Measurements from ENCODE around the gene THAP7.
"Not testable (repeated sequence)": the region's sequence is repeated elsewhere in the genome, so short reads cannot be mapped to it uniquely, and the experiment has no call there.

THAP7 gene

DNA sequence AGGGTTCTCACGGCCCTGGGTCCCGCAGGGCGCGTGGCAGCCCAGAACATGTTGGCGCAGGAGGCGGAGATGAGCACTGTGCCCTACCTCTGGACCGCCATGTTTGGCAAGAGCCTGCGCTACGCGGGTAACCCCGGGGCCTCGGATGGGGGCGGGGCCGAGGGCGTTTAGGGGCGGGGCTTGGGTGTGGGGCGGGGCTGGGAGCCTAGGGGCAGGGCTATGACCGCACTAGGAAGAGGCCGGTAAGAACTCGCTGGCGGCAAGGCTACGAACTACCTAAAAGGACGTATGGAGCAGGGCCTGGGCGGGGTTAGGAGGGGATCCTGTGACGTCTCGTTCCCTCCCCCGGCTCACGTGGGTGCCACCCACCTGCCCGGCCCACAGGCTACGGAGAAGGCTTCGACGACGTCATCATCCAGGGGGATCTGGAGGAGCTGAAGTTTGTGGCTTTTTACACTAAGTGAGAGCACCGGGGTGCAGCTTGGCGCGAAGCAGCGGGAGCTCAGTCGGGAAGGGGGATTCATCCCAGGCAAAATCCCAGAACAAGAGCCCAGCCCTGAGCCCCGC lies 22.6 kb downstream of the THAP7 start:
- Histone ChIP-seq H3K36me3 (ENCODE audit: insufficient read depth, low read length) (peaks cover 5% of the 10 kb centered on the region; the same call in 1 of the 2 replicates), H3K9ac (ENCODE audit: low read depth, low read length) (peak overlapping the region; percentile 45), H3K9me3 (ENCODE audit: insufficient read depth, low read depth, low read length) (peaks cover 9% of the 10 kb centered on the region), H3K27me3 (ENCODE audit: insufficient read depth, low read length) (peaks cover 17% of the 10 kb centered on the region), H3K4me1 (ENCODE audit: insufficient read depth, low read length) (peaks cover 14% of the 10 kb centered on the region), H3K4me3 (ENCODE audit: low read length) (peak overlapping the region; percentile 52), H3K27ac (ENCODE audit: low read depth, low read length) (peak overlapping the region; percentile 46; the same call in 1 of the 2 replicates)
- 16% methylated on average over 39 of the region's 39 CpGs for WGBS

DNA sequence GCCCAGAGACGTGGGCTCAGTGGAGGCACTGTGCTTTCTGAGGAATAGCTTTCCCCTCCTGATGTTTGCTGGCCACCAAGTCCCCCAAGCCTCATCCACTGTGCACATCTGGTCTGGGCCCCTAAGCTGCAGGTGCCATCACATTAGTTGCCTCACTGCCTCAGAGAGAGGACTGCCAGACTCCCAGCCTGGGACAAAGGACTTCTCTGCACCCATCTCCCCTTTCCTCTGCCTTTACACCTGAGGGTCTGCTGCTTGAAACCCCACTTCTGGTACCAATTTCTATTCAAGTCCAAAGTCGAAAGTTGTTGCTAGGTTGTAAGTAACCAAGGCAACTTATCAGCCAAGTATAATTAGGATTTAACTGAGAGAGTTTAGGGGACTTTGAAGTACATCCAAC lies 23.5 kb downstream of the THAP7 start:
- 90% methylated on average over 2 of the region's 2 CpGs for WGBS
- H3K27me3 ChIP-seq (ENCODE audit: insufficient read depth, low read length), result peaks cover 17% of the 10 kb centered on the region
- H3K4me1 ChIP-seq (ENCODE audit: insufficient read depth, low read length), result peaks cover 14% of the 10 kb centered on the region
- no peak overlapping the region for H3K4me3 ChIP-seq (ENCODE audit: low read length)
- H3K9me3 ChIP-seq (ENCODE audit: insufficient read depth, low read depth, low read length), result peaks cover 9% of the 10 kb centered on the region
- no peaks in the 10 kb centered on the region for H3K36me3 ChIP-seq (ENCODE audit: insufficient read depth, low read length)
- no peak overlapping the region for H3K27ac ChIP-seq (ENCODE audit: low read depth, low read length)
- H3K9ac ChIP-seq (ENCODE audit: low read depth, low read length), result no peak overlapping the region

DNA sequence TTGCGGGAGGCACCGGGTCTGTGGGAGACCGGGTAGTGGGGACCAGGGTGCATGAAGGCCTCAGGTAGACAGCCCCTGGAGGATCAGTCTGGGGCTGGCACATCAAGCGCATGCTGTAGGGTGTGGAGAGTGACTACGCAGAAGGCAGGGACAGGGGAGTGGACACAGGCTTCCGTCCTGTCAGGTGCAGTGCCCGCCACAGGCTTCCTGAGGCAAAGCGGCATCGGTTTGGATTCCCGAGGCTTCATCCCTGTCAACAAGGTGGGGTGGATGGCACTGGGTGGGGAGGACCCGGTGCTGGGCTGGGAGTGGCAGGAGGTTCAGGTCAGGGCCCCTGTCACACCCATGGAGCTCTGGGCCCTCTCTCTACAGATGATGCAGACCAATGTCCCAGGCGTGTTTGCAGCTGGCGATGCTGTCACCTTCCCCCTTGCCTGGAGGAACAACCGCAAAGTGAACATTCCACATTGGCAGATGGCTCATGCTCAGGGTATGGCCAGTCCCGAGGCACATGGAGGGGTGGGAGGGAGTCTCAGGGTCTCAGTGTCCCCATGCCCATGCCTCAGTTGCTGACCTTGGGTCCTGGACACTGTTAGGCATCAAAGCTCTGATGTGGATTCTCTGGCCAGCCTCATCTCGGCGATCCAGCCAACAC lies 24.3 kb downstream of the THAP7 start:
- H3K27ac ChIP-seq (ENCODE audit: low read depth, low read length), result no peak overlapping the region
- H3K27me3 ChIP-seq (ENCODE audit: insufficient read depth, low read length), result peaks cover 14% of the 10 kb centered on the region
- H3K4me1 ChIP-seq (ENCODE audit: insufficient read depth, low read length), result peaks cover 14% of the 10 kb centered on the region
- no peaks in the 10 kb centered on the region for H3K36me3 ChIP-seq (ENCODE audit: insufficient read depth, low read length)
- 90% methylated on average over 17 of the region's 17 CpGs for WGBS
- no peak overlapping the region for H3K4me3 ChIP-seq (ENCODE audit: low read length)
- H3K9ac ChIP-seq (ENCODE audit: low read depth, low read length), result no peak overlapping the region
- H3K9me3 ChIP-seq (ENCODE audit: insufficient read depth, low read depth, low read length), result peaks cover 9% of the 10 kb centered on the region

DNA sequence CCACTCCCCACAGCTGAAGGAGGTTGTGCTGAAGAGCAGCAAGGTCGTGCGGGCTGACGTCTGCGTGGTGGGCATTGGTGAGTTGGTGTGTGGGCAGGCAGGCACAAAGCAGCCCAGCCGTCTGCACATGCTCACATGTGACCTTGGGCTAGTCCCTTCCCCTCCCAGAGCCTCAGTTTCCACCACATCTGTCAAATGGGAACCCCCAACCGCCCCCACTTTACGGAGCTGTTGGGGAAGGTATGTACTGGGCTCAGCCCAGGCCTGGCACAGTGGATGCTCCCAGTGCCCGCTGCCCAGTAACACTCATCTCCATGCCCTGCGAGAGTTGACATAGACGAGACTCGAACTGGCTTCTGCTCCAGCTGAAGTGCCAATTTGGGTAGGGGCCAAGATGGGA lies 24.9 kb downstream of the THAP7 start:
- Histone ChIP-seq H3K27me3 (ENCODE audit: insufficient read depth, low read length) (peaks cover 11% of the 10 kb centered on the region), H3K4me3 (ENCODE audit: low read length) (no peak overlapping the region), H3K36me3 (ENCODE audit: insufficient read depth, low read length) (no peaks in the 10 kb centered on the region), H3K27ac (ENCODE audit: low read depth, low read length) (no peak overlapping the region), H3K9ac (ENCODE audit: low read depth, low read length) (no peak overlapping the region), H3K4me1 (ENCODE audit: insufficient read depth, low read length) (peaks cover 14% of the 10 kb centered on the region), H3K9me3 (ENCODE audit: insufficient read depth, low read depth, low read length) (peaks cover 9% of the 10 kb centered on the region)
- 90% methylated on average over 7 of the region's 11 CpGs for WGBS

DNA sequence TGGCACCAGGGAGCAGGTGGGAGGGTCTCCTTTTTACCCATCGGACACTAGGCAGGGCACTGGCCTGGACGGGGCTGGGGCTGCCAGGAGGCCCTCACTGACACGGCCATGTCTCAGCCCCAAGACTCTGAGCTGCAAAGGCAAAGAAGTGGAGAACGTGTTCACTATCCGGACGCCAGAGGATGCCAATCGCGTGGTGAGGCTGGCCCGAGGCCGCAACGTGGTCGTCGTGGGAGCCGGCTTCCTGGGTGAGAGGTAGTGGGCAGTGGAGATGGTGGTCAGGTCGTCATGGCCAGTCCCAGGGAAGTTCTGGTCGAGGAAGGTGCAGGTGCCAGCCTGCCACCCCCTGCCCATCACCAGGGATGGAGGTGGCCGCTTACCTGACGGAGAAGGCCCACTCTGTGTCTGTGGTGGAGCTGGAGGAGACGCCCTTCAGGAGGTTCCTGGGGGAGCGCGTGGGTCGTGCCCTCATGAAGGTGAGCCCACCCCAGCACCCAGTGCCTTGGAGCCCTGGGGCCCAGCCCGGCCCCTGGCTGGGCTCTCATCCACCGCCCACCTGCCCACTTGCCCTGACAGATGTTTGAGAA lies 25.5 kb downstream of the THAP7 start:
- no peak overlapping the region for H3K9ac ChIP-seq (ENCODE audit: low read depth, low read length)

DNA sequence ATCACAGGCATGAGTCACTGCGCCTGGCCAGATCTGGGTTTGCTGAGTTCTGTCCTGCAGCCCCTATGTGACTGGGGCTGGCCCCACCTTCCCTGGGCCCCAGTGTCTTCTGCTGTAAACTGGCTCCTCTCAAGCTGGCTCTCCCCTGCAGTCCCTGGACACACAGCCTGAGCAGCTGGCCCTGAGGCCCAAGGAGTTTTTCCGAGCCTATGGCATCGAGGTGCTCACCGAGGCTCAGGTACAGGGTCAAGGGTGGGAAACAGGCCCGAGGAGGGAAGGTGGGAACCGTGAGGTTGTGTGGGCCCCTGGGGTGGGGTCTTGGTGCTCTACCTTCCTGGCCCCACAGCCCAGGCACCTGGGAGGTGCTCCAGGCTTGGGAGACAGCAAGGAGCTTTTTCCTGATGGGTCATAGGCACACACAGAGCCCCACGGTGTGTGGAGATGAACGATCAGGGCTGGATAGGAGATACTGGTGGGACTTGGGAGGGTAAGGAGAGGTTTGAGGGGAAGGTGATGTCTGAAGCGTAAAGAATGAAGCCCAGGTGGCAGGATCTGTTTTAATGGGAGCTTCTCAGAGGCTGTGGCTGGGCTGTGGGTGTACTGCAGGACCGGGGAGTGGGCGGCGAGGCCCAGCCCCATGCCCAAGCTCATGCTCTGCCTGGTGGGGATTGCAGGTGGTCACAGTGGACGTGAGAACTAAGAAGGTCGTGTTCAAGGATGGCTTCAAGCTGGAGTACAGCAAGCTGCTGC lies 26.2 kb downstream of the THAP7 start:
- WGBS, result 90% methylated on average over 14 of the region's 14 CpGs
- no peak overlapping the region for H3K9ac ChIP-seq (ENCODE audit: low read depth, low read length)
- no peak overlapping the region for H3K4me3 ChIP-seq (ENCODE audit: low read length)

More for the DNA sequence above, 25.5 kb downstream of the THAP7 start:
- Histone ChIP-seq H3K27ac (ENCODE audit: low read depth, low read length) (no peak overlapping the region), H3K27me3 (ENCODE audit: insufficient read depth, low read length) (peaks cover 11% of the 10 kb centered on the region), H3K9me3 (ENCODE audit: insufficient read depth, low read depth, low read length) (peaks cover 9% of the 10 kb centered on the region), H3K4me1 (ENCODE audit: insufficient read depth, low read length) (peaks cover 12% of the 10 kb centered on the region), H3K36me3 (ENCODE audit: insufficient read depth, low read length) (no peaks in the 10 kb centered on the region), H3K4me3 (ENCODE audit: low read length) (no peak overlapping the region)
- WGBS, result 92% methylated on average over 24 of the region's 24 CpGs

DNA sequence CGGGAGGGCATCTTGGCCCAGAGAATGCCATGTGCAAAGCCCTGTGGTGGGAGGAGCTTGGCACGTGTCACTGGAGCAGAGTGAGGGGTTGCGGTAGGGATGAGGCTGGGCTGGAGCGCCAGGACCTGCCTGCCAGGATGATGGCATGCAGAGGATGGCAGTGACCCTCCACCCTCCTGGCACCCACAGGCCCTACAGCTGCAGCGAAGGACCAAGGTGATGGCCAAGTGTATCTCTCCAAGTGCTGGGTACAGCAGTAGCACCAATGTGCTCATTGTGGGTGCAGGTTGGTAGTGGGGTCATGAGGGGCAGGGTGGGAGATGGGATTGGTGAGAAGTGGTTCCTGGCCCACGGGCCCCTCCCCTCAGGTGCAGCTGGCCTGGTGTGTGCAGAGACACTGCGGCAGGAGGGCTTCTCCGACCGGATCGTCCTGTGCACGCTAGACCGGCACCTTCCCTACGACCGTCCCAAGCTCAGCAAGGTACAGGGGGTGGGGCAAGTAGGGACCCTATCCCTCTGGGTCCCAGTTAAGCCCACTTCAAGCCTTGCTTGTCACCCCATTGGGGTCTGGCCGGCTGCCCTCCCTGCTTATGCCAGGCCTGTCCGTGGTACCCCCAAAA lies 27.5 kb downstream of the THAP7 start:
- Histone ChIP-seq H3K27me3 (ENCODE audit: insufficient read depth, low read length) (peaks cover 8% of the 10 kb centered on the region), H3K36me3 (ENCODE audit: insufficient read depth, low read length) (no peaks in the 10 kb centered on the region), H3K4me3 (ENCODE audit: low read length) (no peak overlapping the region), H3K9me3 (ENCODE audit: insufficient read depth, low read depth, low read length) (peaks cover 9% of the 10 kb centered on the region), H3K27ac (ENCODE audit: low read depth, low read length) (no peak overlapping the region), H3K4me1 (ENCODE audit: insufficient read depth, low read length) (peaks cover under 1% of the 10 kb centered on the region; the same call in 1 of the 2 replicates), H3K9ac (ENCODE audit: low read depth, low read length) (no peak overlapping the region)
- 88% methylated on average over 16 of the region's 16 CpGs for WGBS

More for the DNA sequence above, 26.2 kb downstream of the THAP7 start:
- no peaks in the 10 kb centered on the region for H3K36me3 ChIP-seq (ENCODE audit: insufficient read depth, low read length)
- peaks cover 9% of the 10 kb centered on the region; the same call in 1 of the 2 replicates for H3K4me1 ChIP-seq (ENCODE audit: insufficient read depth, low read length)
- peaks cover 11% of the 10 kb centered on the region for H3K27me3 ChIP-seq (ENCODE audit: insufficient read depth, low read length)
- H3K9me3 ChIP-seq (ENCODE audit: insufficient read depth, low read depth, low read length), result peaks cover 9% of the 10 kb centered on the region
- no peak overlapping the region for H3K27ac ChIP-seq (ENCODE audit: low read depth, low read length)

DNA sequence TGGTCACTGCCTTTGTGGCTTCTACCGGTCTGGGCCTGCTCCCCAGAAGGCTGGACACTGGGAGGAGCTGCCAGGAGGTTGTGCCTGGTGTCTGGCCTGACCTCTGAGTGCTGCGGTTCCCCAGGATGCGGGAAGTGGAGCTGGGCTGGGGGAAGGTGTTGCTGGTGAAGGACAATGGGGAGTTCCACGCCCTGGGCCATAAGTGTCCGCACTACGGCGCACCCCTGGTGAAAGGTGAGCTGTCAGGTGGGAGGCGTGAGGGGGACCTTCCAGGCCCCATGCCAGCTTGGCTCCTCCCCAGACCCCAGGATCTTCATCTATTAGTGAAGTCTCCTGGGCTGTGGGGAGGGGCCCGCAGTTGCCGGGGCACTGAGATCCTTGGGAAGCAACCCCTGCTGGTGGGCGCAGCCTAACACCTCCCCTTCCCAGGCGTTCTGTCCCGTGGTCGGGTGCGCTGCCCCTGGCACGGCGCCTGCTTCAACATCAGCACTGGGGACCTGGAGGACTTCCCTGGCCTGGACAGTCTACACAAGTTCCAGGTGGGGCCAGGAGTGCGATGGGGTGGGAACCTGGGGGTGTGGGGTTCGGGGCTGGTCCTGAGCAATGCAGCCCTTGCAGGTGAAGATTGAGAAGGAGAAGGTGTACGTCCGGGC lies 28.2 kb downstream of the THAP7 start:
- peaks cover 6% of the 10 kb centered on the region for H3K9me3 ChIP-seq (ENCODE audit: insufficient read depth, low read depth, low read length)
- 87% methylated on average over 21 of the region's 21 CpGs for WGBS
- no peaks in the 10 kb centered on the region for H3K4me1 ChIP-seq (ENCODE audit: insufficient read depth, low read length)
- H3K27ac ChIP-seq (ENCODE audit: low read depth, low read length), result no peak overlapping the region
- no peaks in the 10 kb centered on the region for H3K36me3 ChIP-seq (ENCODE audit: insufficient read depth, low read length)
- H3K27me3 ChIP-seq (ENCODE audit: insufficient read depth, low read length), result peaks cover 13% of the 10 kb centered on the region
- H3K4me3 ChIP-seq (ENCODE audit: low read length), result no peak overlapping the region
- no peak overlapping the region for H3K9ac ChIP-seq (ENCODE audit: low read depth, low read length)

DNA sequence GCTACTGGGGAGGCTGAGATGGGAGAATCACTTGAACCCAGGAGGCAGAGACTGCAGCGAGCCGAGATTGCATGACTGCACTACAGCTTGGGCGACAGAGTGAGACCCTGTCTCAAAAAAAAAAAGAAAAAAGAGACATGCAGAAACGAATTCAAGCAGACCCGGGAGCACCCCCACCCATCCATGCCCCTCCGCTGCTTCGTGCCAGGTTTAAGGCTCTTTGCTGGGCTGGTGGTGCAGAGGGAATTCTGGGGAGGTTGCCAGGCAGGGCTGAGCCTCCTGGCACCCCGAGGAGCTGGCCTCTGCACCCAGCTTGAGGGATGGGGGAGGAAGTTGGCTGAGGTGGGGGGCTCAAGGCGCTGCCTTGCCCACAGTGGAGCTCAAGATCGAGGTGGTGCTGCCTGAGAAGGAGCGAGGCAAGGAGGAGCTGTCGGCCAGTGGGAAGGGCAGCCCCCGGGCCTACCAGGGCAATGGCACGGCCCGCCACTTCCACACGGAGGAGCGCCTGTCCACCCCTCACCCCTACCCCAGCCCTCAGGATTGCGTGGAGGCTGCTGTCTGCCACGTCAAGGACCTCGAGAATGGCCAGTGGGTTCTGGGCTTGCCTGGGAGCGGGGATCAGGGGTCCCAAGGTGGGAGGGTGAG lies 28.9 kb downstream of the THAP7 start:
- H3K27ac ChIP-seq (ENCODE audit: low read depth, low read length), result no peak overlapping the region
- H3K9me3 ChIP-seq (ENCODE audit: insufficient read depth, low read depth, low read length), result no peaks in the 10 kb centered on the region
- no peaks in the 10 kb centered on the region for H3K36me3 ChIP-seq (ENCODE audit: insufficient read depth, low read length)
- WGBS, result 83% methylated on average over 20 of the region's 21 CpGs
- no peak overlapping the region for H3K4me3 ChIP-seq (ENCODE audit: low read length)
- peaks cover 20% of the 10 kb centered on the region for H3K27me3 ChIP-seq (ENCODE audit: insufficient read depth, low read length)
- no peak overlapping the region for H3K9ac ChIP-seq (ENCODE audit: low read depth, low read length)
- H3K4me1 ChIP-seq (ENCODE audit: insufficient read depth, low read length), result peaks cover 5% of the 10 kb centered on the region; the same call in 1 of the 2 replicates

DNA sequence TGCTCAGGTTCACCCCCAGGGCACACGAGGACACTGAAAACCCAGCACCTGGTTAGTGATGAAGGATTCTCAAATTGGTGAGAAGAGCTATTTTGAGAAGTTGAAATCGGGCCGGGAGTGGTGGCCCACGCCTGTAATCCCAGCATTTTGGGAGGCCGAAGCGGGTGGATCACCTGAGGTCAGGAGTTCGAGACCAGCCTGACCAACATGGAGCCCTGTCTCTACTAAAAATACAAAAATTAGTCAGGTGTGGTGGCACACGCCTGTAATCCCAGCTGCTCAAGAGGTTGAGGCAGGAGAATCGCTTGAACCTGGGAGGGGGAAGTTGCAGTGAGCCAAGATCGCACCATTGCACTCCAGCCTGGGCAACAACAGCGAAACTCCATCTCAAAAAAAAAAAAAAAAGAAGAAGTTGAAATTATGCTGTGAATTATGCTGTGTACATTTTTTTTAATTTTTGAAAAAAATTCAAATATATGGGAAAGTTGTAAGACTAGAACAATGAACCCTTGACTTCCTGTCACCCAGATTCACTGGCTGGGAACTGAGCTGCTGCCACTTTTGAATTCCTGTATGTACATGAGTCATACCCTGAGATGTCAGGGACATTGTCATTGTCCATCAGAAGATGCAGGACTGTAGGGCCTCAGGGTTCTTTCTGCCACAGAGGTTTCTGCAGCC lies 29.8 kb downstream of the THAP7 start:
- not testable (repeated sequence) for H3K27ac ChIP-seq (ENCODE audit: low read depth, low read length); H3K36me3 ChIP-seq (ENCODE audit: insufficient read depth, low read length); H3K4me3 ChIP-seq (ENCODE audit: low read length); H3K9ac ChIP-seq (ENCODE audit: low read depth, low read length); H3K9me3 ChIP-seq (ENCODE audit: insufficient read depth, low read depth, low read length); H3K4me1 ChIP-seq (ENCODE audit: insufficient read depth, low read length)
- WGBS, result 93% methylated on average over 10 of the region's 11 CpGs
- H3K27me3 ChIP-seq (ENCODE audit: insufficient read depth, low read length), result peaks cover 28% of the 10 kb centered on the region
